Fibroblast of mammary gland (primary cell): ENCODE measurements around the gene PDIA2.

Experiments
- DNase-seq: peaks from one replicate; pipeline ENCODE4 v3.0.0-alpha.2; 2010; ENCODE audit warnings: low read depth
- H3K4me3 ChIP-seq: 2 replicates; pipeline ENCODE4 v1.5.1; 2011; ENCODE audit warnings: low read depth, mild to moderate bottlenecking, low read length, moderate library complexity; ENCODE audit not compliant: control insufficient read depth
- TF ChIP-seq, protein P1 (sequence below): conservative IDR thresholded peaks from 2 replicates; pipeline ENCODE4 v1.5.1; 2011; ENCODE audit warnings: low read depth, low read length, inconsistent platforms; ENCODE audit not compliant: control insufficient read depth, insufficient read depth

Gene PDIA2

DNA sequence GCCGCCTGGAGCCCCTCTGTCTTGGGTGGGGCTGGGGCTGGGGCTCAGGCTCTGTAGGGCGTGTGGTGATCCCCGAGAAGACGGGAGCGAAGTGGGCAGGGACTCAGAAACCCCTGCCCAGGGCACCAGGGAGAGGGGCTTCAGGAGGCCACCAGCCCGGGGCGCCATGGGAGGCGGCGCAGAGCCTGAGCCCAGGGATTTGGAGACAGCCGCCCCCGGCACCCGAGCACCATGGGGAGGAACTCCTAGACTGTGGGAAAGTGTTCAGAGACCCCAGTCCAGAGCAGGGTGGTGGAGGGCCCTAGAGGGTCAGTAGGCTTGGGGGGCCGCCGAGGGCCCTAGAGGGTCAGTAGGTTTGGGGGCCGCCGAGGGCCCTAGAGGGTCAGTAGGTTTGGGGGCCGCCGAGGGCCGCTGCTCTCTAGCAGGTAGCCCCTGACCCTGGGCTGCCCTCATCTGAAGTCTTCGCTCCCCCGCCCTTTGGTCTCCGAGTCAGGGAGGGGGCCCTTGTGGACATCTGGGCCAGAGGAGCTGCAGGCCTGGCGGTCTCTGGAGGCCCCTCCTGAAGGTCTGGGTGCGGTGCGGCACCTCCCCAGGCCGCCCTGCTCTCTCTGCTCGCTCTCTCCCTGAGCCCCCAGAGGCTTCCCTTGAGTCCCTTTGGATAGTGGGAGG, 1.8 kb upstream of the PDIA2 start:
- DNase-seq: no peak
- TF ChIP-seq, protein P1, sequence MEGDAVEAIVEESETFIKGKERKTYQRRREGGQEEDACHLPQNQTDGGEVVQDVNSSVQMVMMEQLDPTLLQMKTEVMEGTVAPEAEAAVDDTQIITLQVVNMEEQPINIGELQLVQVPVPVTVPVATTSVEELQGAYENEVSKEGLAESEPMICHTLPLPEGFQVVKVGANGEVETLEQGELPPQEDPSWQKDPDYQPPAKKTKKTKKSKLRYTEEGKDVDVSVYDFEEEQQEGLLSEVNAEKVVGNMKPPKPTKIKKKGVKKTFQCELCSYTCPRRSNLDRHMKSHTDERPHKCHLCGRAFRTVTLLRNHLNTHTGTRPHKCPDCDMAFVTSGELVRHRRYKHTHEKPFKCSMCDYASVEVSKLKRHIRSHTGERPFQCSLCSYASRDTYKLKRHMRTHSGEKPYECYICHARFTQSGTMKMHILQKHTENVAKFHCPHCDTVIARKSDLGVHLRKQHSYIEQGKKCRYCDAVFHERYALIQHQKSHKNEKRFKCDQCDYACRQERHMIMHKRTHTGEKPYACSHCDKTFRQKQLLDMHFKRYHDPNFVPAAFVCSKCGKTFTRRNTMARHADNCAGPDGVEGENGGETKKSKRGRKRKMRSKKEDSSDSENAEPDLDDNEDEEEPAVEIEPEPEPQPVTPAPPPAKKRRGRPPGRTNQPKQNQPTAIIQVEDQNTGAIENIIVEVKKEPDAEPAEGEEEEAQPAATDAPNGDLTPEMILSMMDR: no peak
- H3K4me3 ChIP-seq: no peak overlapping the region

DNA sequence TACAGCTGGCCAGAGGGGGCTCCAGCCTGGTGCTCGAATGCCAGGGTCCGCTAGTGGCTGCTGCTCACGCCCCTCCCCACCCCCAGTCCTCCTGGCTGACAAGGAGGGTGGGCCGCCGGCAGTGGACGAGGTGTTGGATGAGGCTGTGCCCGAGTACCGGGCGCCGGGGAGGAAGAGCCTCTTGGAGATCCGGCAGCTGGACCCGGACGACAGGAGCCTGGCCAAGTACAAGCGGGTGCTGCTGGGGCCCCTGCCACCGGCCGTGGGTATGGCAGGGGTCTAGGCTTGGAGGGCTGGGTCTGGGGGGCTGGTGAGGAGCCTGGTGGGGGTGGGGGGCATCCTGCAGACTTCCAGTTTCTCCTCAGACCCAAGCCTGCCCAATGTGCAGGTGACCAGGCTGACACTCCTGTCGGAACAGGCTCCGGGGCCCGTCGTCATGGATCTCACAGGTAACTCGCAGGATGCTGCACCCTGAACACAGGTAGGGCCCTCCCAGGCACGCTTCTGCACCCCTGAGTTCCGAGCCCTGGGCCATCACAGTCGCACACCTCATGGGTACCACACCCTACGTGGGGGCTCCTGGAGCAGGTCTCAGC, 1.2 kb upstream of the PDIA2 start:
- no peak overlapping the region for H3K4me3 ChIP-seq
- TF ChIP-seq, protein P1: no peak
- DNase-seq: no peak

DNA sequence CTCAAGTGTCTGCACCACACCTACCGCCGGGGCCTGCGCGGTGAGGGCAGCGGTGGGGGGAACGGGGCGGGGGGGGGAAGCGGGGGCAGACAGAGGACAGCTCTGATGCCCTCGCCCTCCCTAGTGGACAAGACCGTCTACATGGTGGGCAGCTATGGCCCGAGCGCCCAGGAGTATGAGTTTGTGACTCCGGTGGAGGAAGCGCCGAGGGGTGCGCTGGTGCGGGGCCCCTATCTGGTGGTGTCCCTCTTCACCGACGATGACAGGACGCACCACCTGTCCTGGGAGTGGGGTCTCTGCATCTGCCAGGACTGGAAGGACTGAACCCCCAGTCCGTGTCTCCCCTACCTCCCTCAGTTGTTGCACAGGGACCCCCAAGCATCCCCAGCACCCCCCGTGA, 473 bp upstream of the PDIA2 start:
- TF ChIP-seq, protein P1: no peak

DNA sequence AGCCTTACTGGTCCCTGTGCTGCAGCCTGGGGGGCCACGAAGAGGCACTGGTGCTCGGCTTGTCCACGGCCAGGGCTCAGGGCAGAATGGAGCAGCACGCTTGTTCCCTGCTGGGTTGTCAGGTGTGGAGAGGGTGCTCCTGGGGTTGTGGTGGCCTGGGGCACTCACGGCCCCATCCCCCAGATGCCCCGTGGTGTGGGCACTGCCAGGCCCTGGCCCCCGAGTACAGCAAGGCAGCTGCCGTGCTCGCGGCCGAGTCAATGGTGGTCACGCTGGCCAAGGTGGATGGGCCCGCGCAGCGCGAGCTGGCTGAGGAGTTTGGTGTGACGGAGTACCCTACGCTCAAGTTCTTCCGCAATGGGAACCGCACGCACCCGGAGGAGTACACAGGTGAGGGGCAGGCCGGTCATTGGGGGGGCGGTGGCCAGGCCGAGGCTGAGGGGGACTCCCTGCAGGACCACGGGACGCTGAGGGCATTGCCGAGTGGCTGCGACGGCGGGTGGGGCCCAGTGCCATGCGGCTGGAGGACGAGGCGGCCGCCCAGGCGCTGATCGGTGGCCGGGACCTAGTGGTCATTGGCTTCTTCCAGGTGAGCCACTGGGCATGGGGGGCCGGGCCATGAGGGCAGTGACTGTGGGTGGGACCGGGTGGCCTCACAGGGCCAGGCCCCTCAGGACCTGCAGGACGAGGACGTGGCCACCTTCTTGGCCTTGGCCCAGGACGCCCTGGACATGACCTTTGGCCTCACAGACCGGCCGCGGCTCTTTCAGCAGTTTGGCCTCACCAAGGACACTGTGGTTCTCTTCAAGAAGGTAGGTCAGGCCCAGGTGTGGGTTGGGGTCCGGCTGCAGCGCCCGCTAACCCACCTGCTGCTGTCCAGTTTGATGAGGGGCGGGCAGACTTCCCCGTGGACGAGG, 1.5 kb downstream of the PDIA2 start:
- TF ChIP-seq, protein P1: no peak
- no peak for DNase-seq
- H3K4me3 ChIP-seq: no peak overlapping the region

More for the DNA sequence above, 473 bp upstream of the PDIA2 start:
- no peak for DNase-seq
- no peak overlapping the region for H3K4me3 ChIP-seq

DNA sequence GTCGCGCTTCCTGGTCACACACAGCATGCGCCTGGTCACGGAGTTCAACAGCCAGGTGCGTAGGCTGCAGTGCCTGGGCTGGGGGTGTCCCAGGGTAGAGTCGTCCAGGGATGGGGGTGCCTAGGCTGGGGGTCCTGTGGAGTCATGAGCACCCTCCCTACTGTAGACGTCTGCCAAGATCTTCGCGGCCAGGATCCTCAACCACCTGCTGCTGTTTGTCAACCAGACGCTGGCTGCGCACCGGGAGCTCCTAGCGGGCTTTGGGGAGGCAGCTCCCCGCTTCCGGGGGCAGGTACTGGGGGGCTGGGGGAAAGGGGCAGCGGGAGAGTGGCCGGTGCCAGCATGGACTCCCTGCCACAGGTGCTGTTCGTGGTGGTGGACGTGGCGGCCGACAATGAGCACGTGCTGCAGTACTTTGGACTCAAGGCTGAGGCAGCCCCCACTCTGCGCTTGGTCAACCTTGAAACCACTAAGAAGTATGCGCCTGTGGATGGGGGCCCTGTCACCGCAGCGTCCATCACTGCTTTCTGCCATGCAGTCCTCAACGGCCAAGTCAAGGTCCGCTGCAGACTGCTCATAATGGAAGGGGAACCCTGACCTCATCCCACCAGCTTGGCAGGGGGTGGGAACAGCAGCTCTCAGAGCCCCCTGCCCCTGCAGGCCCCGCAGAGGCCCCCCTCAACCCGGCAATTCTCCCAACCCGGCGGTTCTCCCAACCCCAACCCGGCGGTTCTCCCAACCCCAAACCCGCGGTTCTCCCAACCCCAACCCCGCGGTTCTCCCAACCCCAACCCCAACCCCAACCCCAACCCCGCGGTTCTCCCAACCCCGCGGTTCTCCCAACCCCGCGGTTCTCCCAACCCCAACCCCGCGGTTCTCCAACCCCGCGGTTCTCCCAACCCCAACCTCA, 2.4 kb downstream of the PDIA2 start:
- no peak for DNase-seq
- H3K4me3 ChIP-seq: no peak overlapping the region
- TF ChIP-seq, protein P1: no peak
